Measurements from ENCODE around the gene ZFAND5. TPM values are rescaled to one million over a fixed set of nuclear protein-coding genes. Genes with fewer than 3 reads are reported as not detected.
A peak's percentile ranks its signal among the peaks of the same experiment; 100 is the strongest.

The ZFAND5 gene
- total RNA-seq (100 to 1,000 TPM; 268 to 341 TPM), total RNA-seq (312 to 732 reads per million in 2 donors)

GRCh38 chr9:72364679-72365524 lies at the start of gene ZFAND5:
ZFAND5 (minus strand) TSS chr9:72365208; CDS start chr9:72360778, 4,430 bp downstream.
- DNase-seq (peak; percentile 88 to 97 (median 92)), ATAC-seq (peak; percentile 83)
- H3K27ac Mint-ChIP-seq, result peak within 1 kb of the TSS; percentile 100
- H3K9me3 ChIP-seq (ENCODE audit: control insufficient read depth, low read length, poor library complexity, severe bottlenecking), result no peaks in the 10 kb centered on the region
- H3K4me1 Mint-ChIP-seq, result peaks cover 33% of the 10 kb centered on the region
- H3K27me3 Mint-ChIP-seq, result no peaks in the 10 kb centered on the region
- H3K36me3 Mint-ChIP-seq (ENCODE audit: low read depth), result no peaks in the 10 kb centered on the region
- H3K4me3 Mint-ChIP-seq, result peak within 1 kb of the TSS; percentile 97

- H3K4me1 Mint-ChIP-seq, result no peaks in the 10 kb centered on the region
- DNase-seq (no peak), ATAC-seq (no peak)
- no peak overlapping the region for H3K4me3 Mint-ChIP-seq
- H3K36me3 Mint-ChIP-seq (ENCODE audit: low read depth), result no peaks in the 10 kb centered on the region
- H3K9me3 ChIP-seq (ENCODE audit: control insufficient read depth, low read length, poor library complexity, severe bottlenecking), result no peaks in the 10 kb centered on the region
- H3K27ac Mint-ChIP-seq, result no peak overlapping the region
- no peaks in the 10 kb centered on the region for H3K27me3 Mint-ChIP-seq
Measured at GRCh38 chr9:72412483-72413040, 47.6 kb upstream of the ZFAND5 start.

DNA sequence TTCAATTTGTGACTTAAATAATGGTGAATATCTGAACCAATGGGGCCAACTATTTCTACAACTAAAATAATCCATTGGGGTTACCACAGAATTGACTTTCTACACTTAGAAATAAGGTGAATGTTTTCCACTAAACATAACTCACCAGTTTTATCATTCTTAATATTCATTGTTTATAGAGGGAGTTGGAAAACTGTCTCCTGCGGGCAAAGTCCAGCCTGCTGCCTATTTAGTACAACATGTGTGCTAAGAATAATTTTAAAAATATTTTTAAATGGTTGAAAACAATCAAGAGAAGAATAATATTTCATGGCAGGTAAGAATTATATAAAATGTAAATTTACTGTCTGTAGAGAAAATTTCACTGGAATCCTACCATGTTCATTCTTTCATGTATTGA lies 45.2 kb upstream of the ZFAND5 start:
- no peak overlapping the region for H3K4me3 Mint-ChIP-seq
- peaks cover 3% of the 10 kb centered on the region for H3K4me1 Mint-ChIP-seq
- H3K9me3 ChIP-seq (ENCODE audit: control insufficient read depth, low read length, poor library complexity, severe bottlenecking), result no peaks in the 10 kb centered on the region
- no peak for ATAC-seq
- no peaks in the 10 kb centered on the region for H3K36me3 Mint-ChIP-seq (ENCODE audit: low read depth)
- H3K27me3 Mint-ChIP-seq, result no peaks in the 10 kb centered on the region
- no peak for DNase-seq
- no peak overlapping the region for H3K27ac Mint-ChIP-seq

DNA sequence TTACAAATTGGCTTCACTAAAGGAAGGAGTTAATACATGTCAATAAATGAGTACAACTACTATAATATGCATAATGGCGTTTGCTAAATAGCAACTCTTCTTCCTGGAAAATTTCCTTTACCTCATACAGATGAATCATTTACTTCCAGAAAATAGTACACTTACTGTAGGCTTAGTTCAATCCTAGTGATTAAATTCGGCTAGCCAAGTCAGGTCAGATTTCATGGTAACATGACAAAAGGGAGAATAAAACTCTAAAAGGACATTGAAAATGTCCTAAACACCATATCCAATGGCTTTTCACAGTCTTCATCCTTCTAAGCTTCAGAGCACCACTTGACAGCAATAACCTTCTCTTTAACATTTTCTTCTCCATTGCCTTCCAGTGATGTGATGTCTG lies 42.1 kb upstream of the ZFAND5 start:
- Mint-ChIP-seq H3K36me3 (ENCODE audit: low read depth) (no peaks in the 10 kb centered on the region), H3K4me1 (peaks cover 3% of the 10 kb centered on the region), H3K27me3 (no peaks in the 10 kb centered on the region), H3K27ac (no peak overlapping the region), H3K4me3 (no peak overlapping the region)
- DNase-seq (no peak), ATAC-seq (no peak)
- no peaks in the 10 kb centered on the region for H3K9me3 ChIP-seq (ENCODE audit: control insufficient read depth, low read length, poor library complexity, severe bottlenecking)

DNA sequence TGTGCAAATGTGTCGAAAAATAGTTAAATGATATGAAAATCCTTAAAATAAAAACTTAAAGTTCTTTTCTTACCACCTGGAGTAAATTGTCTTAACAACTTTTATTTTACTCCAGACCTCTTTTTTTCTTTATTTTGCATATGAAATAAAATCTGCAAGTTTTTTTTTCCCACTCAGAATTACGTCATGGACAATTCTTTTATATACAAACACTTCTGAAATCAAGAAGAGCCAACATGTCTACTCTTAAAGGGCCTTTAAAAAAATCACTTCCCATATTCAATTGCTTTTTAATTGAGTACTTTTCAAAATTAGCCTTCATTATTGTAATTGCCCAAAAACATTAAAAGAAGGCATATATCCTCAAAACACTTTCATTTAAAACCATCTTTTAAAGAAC lies 37.7 kb upstream of the ZFAND5 start:
- Mint-ChIP-seq H3K27me3 (no peaks in the 10 kb centered on the region), H3K27ac (no peak overlapping the region), H3K4me1 (peaks cover 4% of the 10 kb centered on the region), H3K36me3 (ENCODE audit: low read depth) (no peaks in the 10 kb centered on the region), H3K4me3 (no peak overlapping the region)
- DNase-seq, result no peak
- H3K9me3 ChIP-seq (ENCODE audit: control insufficient read depth, low read length, poor library complexity, severe bottlenecking), result no peaks in the 10 kb centered on the region
- no peak for ATAC-seq

GRCh38 chr9:72401396-72401795 lies 36.4 kb upstream of the ZFAND5 start:
- no peak overlapping the region for H3K4me3 Mint-ChIP-seq
- no peak for DNase-seq
- no peaks in the 10 kb centered on the region for H3K27me3 Mint-ChIP-seq
- H3K4me1 Mint-ChIP-seq, result peaks cover 2% of the 10 kb centered on the region
- ATAC-seq, result no peak
- no peak overlapping the region for H3K27ac Mint-ChIP-seq
- no peaks in the 10 kb centered on the region for H3K9me3 ChIP-seq (ENCODE audit: control insufficient read depth, low read length, poor library complexity, severe bottlenecking)
- no peaks in the 10 kb centered on the region for H3K36me3 Mint-ChIP-seq (ENCODE audit: low read depth)

- Mint-ChIP-seq H3K4me1 (peaks cover 2% of the 10 kb centered on the region), H3K27me3 (no peaks in the 10 kb centered on the region), H3K36me3 (ENCODE audit: low read depth) (no peaks in the 10 kb centered on the region), H3K4me3 (no peak overlapping the region), H3K27ac (no peak overlapping the region)
- ATAC-seq (no peak), DNase-seq (no peak)
- no peaks in the 10 kb centered on the region for H3K9me3 ChIP-seq (ENCODE audit: control insufficient read depth, low read length, poor library complexity, severe bottlenecking)
Measured at GRCh38 chr9:72400866-72401265, 35.9 kb upstream of the ZFAND5 start.

- ATAC-seq, result no peak
- H3K27me3 Mint-ChIP-seq, result no peaks in the 10 kb centered on the region
- H3K4me1 Mint-ChIP-seq, result peaks cover 2% of the 10 kb centered on the region
- no peaks in the 10 kb centered on the region for H3K9me3 ChIP-seq (ENCODE audit: control insufficient read depth, low read length, poor library complexity, severe bottlenecking)
- H3K4me3 Mint-ChIP-seq, result no peak overlapping the region
- H3K27ac Mint-ChIP-seq, result no peak overlapping the region
- no peaks in the 10 kb centered on the region for H3K36me3 Mint-ChIP-seq (ENCODE audit: low read depth)
- DNase-seq, result no peak
Measured at GRCh38 chr9:72399391-72399790, 34.4 kb upstream of the ZFAND5 start.

GRCh38 chr9:72396247-72397091 lies 31.5 kb upstream of the ZFAND5 start:
- no peaks in the 10 kb centered on the region for H3K36me3 Mint-ChIP-seq (ENCODE audit: low read depth)
- H3K27me3 Mint-ChIP-seq, result no peaks in the 10 kb centered on the region
- no peak for ATAC-seq
- no peaks in the 10 kb centered on the region for H3K9me3 ChIP-seq (ENCODE audit: control insufficient read depth, low read length, poor library complexity, severe bottlenecking)
- no peak for DNase-seq
- H3K4me1 Mint-ChIP-seq, result peaks cover 4% of the 10 kb centered on the region
- no peak overlapping the region for H3K27ac Mint-ChIP-seq
- no peak overlapping the region for H3K4me3 Mint-ChIP-seq

- no peaks in the 10 kb centered on the region for H3K27me3 Mint-ChIP-seq
- H3K4me1 Mint-ChIP-seq, result peaks cover 3% of the 10 kb centered on the region
- H3K27ac Mint-ChIP-seq, result no peak overlapping the region
- H3K4me3 Mint-ChIP-seq, result no peak overlapping the region
- ATAC-seq, result no peak
- H3K9me3 ChIP-seq (ENCODE audit: control insufficient read depth, low read length, poor library complexity, severe bottlenecking), result no peaks in the 10 kb centered on the region
- peaks cover 5% of the 10 kb centered on the region for H3K36me3 Mint-ChIP-seq (ENCODE audit: low read depth)
- no peak for DNase-seq
Measured at GRCh38 chr9:72394066-72394465, 29.1 kb upstream of the ZFAND5 start.

DNA sequence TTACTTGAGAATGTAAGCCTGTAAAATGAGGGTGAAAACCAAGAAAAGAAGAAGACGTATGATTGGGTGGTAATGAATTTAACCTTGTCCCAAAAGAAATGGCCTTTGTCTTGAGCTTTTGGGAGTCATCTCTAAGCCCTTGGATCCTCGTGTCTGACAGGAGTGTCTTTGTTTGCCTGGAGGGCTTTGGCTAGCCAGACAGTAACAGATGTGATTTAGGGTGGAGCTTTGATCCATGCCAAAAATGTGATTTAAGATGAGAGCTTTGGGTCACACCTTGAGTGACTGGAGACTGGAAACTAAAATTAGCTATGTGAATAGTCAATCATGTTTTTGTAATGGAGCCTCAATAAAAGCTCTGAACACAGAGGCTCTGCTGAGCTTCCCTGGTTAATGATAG lies 25.9 kb upstream of the ZFAND5 start:
- H3K9me3 ChIP-seq (ENCODE audit: control insufficient read depth, low read length, poor library complexity, severe bottlenecking), result no peaks in the 10 kb centered on the region
- Mint-ChIP-seq H3K27ac (no peak overlapping the region), H3K4me1 (peaks cover 6% of the 10 kb centered on the region), H3K4me3 (no peak overlapping the region), H3K36me3 (ENCODE audit: low read depth) (peaks cover 5% of the 10 kb centered on the region), H3K27me3 (no peaks in the 10 kb centered on the region)
- DNase-seq, result no peak
- no peak for ATAC-seq

- Mint-ChIP-seq H3K36me3 (ENCODE audit: low read depth) (peaks cover 5% of the 10 kb centered on the region), H3K4me3 (no peak overlapping the region), H3K27me3 (no peaks in the 10 kb centered on the region), H3K27ac (no peak overlapping the region), H3K4me1 (peaks cover 3% of the 10 kb centered on the region)
- no peaks in the 10 kb centered on the region for H3K9me3 ChIP-seq (ENCODE audit: control insufficient read depth, low read length, poor library complexity, severe bottlenecking)
- ATAC-seq (no peak), DNase-seq (no peak)
Measured at GRCh38 chr9:72386186-72386585, 21.2 kb upstream of the ZFAND5 start.

DNA sequence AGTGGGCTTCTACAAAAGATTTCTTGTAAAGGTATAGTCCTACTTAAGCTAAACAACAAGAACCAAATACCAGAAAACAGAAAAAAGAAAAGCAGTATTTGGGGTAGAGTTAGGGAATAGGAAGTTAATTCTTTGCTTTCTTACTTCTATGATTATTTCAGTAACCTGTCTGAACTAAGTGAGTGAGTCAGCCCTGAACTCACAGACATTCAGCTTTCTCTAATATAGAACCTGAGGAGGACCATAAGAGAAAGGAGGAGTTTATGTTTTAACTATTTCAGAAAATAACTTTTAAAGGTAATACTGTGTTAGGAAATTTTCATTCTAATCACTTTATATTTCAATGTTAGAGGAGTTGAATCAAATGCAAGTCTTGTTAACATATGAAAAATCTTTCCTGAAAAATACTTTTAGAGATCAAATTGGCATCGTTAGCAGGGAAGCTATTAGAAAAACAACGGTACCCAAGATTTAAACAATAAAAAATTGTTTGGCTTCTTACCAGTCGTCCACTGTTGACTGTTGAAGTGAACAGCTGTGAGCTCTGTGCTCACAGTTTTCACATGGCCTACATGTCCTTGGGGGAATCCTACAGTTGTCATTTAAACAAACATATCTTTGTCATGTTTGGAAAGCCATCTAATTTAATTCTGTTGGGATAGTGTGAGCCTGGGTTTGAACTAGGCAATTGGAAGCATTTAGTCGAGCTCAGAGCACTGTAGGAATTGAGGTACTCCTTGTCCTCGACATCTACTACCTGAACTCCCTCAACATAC lies 19.9 kb upstream of the ZFAND5 start:
- Mint-ChIP-seq H3K4me3 (no peak overlapping the region), H3K27me3 (no peaks in the 10 kb centered on the region), H3K4me1 (peaks cover 3% of the 10 kb centered on the region), H3K27ac (no peak overlapping the region), H3K36me3 (ENCODE audit: low read depth) (peaks cover 4% of the 10 kb centered on the region)
- ATAC-seq (no peak), DNase-seq (no peak)
- H3K9me3 ChIP-seq (ENCODE audit: control insufficient read depth, low read length, poor library complexity, severe bottlenecking), result no peaks in the 10 kb centered on the region
